Fibroblast of mammary gland (primary cell): ENCODE results near the gene MYO3B.
"Not testable (repeated sequence)": the region's sequence is repeated elsewhere in the genome, so short reads cannot be mapped to it uniquely, and the experiment has no call there.

ENCODE experiments used
- DNase-seq: peaks from one replicate; pipeline ENCODE4 v3.0.0-alpha.2; 2010; ENCODE audit warnings: low read depth
- H3K4me3 ChIP-seq: 2 replicates; pipeline ENCODE4 v1.5.1; 2011; ENCODE audit warnings: low read depth, mild to moderate bottlenecking, low read length, moderate library complexity; ENCODE audit not compliant: control insufficient read depth
- CTCF ChIP-seq: conservative IDR thresholded peaks from 2 replicates; pipeline ENCODE4 v1.5.1; 2011; ENCODE audit warnings: low read depth, low read length, inconsistent platforms; ENCODE audit not compliant: control insufficient read depth, insufficient read depth

Gene MYO3B

GRCh38 chr2:170276056-170276455 is 98.1 kb downstream of the MYO3B start:
- TF ChIP-seq CTCF: no peak
- no peak for DNase-seq
- H3K4me3 ChIP-seq: no peak overlapping the region

- H3K4me3 ChIP-seq: no peak overlapping the region
- TF ChIP-seq CTCF: no peak
- DNase-seq: no peak
Observed at GRCh38 chr2:170276925-170277629, 99.1 kb downstream of the MYO3B start.

- no peak for TF ChIP-seq CTCF
- DNase-seq: no peak
Observed at GRCh38 chr2:170277951-170278350, 100.0 kb downstream of the MYO3B start.

GRCh38 chr2:170279615-170280014 is 101.7 kb downstream of the MYO3B start:
- not testable (repeated sequence) for H3K4me3 ChIP-seq, DNase-seq

More at GRCh38 chr2:170277951-170278350, 100.0 kb downstream of the MYO3B start:
- no peak overlapping the region for H3K4me3 ChIP-seq

- no peak for TF ChIP-seq CTCF
- no peak for DNase-seq
- H3K4me3 ChIP-seq: no peak overlapping the region
Observed at GRCh38 chr2:170282851-170283250, 104.9 kb downstream of the MYO3B start.

GRCh38 chr2:170284205-170284604 is 106.3 kb downstream of the MYO3B start:
- DNase-seq: no peak
- no peak for TF ChIP-seq CTCF
- no peak overlapping the region for H3K4me3 ChIP-seq

GRCh38 chr2:170288859-170289258 is 110.9 kb downstream of the MYO3B start:
- no peak overlapping the region for H3K4me3 ChIP-seq
- no peak for DNase-seq
- no peak for TF ChIP-seq CTCF
